ENCODE results near the gene CHKB.
"Not testable (repeated sequence)": the region's sequence is repeated elsewhere in the genome, so short reads cannot be mapped to it uniquely, and the experiment has no call there.

Gene CHKB

DNA sequence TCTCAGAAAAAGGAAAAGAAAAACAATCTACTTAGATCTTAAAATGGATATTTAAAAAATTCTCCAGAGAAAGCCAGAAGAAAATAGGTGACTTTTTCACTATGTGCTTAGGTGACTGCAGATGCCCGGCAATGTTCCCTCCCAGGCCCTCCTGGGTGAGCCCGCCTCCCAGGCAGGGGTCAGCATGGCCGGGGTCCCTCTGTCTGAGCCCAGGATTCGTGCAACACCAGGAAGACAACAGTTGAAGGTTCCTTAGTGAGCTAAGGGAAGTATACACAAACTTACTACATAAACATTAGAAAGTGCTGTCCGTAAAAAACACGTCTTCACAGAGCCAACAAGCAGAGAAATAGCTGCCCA lies 29.5 kb upstream of the CHKB start:
- no peak for DNase-seq

GRCh38 chr22:50611341-50612060 lies 28.9 kb upstream of the CHKB start:
- DNase-seq, result no peak

DNA sequence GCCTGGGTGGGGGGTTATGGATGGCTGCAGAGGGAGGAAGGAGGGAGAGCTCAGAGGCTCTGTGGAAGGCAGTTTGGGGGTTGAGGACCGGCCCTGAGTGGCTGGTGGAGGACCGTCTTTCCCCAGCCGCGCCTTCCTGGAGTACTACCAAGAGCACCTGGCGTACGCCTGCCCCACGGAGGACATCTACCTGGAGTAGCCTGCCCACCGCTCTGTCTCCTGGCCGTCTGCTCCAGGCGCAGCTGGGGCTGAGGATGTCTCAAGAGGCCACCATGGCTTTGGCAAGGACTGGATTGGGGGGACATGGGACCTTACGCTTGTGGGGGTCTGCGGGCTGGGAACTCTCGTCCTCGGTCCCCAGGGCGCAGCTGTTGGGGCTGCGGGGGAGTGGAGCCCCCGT lies 27.9 kb upstream of the CHKB start:
- DNase-seq, result no peak

DNA sequence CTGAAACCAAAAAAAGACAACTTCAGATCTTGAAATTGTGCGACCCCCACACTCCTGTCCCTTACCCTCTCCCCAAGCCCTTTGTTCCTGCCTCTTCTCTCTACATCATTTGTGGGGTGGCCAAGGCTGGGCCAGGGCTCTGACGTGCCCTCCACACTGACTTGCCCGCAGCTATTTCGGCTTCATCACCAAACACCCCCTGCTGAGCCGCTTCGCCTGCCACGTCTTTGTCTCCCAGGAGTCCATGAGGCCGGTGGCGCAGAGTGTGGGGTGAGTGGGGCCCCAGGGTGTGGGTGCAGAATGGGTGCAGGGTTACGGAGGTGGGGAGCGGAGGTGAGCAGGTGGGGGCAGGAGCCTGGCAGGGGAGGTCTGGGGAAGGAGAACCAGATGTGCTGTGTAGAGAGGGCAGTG lies 27.4 kb upstream of the CHKB start:
- DNase-seq, result no peak

DNA sequence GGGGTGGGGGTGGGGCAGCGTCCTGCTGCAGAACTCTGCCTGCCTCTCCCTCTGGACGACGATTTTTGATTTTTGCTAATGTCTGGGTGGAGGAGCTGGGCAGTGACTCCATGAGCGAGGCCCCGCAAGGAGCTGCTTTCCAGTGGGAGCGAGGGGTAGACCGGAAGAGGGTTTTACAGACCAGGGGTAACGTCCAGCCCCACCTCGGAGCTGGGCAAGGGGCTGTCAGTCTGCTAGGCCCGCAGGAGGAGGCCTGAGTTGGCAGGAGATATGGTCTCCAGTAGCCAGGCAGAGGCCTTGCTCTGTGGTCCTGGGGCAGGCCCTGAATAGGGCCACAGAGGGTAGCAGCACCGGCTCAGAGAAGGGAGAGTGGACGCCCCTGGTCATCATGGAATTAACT lies 26.9 kb upstream of the CHKB start:
- DNase-seq, result no peak

- no peak for DNase-seq
Measured at GRCh38 chr22:50608996-50609395, 26.3 kb upstream of the CHKB start.

GRCh38 chr22:50608058-50608840 lies 25.6 kb upstream of the CHKB start:
- not testable (repeated sequence) for DNase-seq

DNA sequence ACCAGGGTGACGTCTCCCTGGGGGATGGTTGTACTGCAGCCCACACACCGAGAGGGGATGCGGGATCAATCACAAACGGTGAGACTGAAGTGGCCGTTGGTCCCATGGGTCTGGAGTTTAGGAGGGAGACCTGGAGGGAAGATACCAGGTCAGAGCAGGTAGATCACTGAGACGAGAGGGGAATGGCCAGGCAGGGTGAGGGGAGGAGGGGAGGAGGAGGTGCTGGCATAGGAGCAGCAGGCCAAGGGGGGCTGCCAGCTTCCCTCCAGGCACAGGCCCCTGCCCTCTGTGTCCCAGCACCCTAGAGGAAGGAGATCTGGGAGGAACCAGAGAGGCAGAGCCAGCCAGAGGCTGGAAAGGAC lies 25.0 kb upstream of the CHKB start:
- no peak for DNase-seq

DNA sequence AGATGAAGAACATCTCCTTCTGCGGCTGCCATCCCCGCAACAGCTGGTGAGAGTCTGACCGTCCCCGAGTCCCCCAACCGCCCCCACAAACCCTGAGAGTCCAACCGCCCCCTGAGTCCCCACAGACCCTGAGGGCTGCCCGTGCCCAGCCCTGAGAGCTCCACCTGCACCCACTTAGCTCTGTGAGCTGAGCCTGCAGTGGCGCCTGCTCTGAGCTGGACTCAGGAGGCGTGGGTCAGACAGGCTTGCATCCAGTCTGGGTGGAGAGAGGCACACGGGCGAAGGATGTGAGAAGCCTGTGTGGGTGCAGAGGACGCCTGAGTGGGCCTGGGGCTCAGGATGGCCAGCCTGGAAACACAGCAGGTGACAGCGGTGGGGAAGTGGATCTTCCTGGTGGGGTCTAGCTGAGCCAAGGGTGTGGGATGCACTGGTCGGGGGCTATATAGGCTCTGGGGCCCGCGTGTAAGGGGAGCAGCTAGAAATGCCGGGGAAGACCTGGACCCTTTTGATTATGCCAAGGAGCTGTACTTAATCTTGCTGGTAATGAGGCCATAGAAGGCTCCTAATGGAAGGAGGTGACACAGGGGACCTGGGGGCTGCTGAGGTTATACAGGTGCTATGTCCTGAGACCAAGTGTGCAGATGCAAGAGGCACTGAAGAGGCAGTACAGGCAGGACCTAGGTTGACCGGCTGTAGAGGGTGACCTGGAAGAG lies 24.5 kb upstream of the CHKB start:
- no peak for DNase-seq

DNA sequence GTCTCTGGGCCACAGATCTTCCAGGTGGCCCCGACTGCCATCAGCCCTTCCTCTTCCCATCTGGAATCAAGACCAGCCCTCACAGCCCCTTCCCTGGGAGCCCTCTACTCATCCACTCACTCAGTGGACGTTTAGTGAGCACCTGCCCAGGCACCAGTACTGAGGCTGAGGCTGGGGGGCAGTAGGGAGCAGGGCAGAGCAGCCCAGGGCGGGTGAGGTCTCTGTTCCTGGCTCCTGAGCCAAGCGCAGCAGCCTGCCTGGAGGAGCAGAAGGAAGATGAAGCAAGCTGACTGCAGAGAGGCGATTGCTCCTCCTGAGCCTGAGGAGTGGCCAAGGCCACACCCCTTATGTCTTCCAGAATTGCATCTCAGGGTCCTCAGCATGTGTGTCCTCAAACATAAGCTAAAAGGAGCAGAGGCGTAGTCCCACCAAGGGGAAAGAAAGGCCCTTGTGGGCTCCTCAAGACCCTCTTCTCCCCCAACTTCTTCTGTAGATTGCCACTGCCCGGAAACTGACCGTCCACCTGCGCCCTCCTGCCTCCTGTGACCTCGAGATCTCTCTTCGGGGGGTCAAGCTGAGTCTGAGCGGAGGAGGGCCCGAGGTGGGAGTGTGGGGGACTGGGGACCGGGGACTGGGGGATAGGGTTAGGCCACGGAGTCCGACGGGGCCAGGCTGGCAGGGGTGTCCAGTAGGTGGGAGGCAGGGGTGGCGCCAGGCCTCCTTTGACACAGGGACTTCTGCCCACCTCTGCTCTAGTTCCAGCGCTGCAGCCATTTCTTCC lies 23.7 kb upstream of the CHKB start:
- no peak for DNase-seq

DNA sequence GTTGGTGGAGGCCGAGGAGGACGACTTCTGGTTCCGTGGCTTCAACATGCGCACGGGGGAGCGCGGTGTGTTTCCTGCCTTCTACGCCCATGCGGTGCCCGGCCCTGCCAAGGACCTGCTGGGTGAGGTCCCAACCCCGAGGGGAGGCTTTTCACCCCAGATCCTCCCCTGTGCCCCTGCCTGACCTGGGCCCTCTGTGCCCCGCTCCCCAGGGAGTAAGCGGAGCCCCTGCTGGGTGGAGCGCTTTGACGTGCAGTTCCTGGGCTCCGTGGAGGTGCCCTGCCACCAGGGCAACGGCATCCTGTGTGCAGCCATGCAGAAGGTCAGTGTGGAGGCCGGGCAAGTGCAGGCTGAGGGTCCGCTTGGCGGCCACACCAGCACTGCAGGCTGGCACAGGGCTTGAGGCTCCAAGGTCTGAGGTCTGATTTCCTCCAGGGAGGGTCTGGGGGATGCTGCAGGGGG lies 23.0 kb upstream of the CHKB start:
- no peak for DNase-seq

- DNase-seq, result no peak
Measured at GRCh38 chr22:50605002-50605612, 22.5 kb upstream of the CHKB start.

- no peak for DNase-seq
Measured at GRCh38 chr22:50604256-50605001, 21.8 kb upstream of the CHKB start.

DNA sequence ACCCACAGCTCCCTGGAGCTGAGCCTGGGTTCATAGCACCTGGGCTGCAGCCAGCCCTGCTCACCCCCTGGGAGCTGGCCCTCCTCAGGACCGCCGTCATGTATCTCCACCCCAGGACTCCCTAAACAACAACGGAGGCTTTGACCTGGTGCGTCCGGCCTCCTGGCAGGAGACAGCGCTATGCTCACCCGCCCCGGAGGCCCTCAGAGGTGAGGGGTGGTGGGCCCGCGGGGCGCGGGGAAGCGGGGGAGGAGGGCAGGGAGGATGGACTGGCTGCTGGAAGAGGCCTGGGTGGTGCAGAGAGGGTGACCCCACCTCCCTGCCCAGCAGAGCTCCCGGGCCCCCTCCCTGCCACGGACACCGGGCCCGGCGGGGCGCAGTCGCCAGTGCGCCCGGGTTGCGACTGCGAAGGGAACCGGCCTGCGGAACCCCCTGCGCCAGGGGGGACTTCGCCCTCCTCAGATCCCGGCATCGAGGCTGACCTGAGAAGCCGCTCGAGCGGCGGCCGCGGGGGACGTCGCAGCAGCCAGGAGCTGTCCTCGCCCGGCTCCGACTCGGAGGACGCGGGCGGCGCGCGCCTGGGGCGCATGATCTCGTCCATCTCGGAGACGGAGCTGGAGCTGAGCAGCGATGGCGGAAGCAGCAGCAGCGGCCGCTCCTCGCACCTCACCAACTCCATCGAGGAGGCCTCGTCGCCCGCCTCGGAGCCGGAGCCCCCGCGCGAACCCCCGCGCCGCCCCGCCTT lies 21.0 kb upstream of the CHKB start:
- DNase-seq, result no peak

DNA sequence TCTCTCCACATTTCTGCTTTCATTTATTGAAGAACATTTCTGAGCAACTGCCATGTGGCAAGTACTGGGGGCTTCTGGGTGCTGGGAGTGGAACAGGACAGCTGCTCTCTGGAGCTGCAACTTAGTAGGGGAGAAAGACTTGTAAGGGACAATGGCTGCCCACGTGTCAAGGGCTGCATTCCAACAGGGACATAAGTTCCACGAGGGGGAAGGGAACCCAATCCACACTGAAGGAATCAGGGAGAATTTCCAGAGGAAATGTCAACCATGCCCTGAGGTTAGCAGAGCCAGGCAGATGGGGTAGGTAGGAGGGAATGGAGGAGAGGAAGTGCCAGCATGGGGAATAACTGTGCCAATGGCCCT lies 19.7 kb upstream of the CHKB start:
- no peak for DNase-seq

- DNase-seq, result no peak
Measured at GRCh38 chr22:50601669-50602337, 19.2 kb upstream of the CHKB start.

DNA sequence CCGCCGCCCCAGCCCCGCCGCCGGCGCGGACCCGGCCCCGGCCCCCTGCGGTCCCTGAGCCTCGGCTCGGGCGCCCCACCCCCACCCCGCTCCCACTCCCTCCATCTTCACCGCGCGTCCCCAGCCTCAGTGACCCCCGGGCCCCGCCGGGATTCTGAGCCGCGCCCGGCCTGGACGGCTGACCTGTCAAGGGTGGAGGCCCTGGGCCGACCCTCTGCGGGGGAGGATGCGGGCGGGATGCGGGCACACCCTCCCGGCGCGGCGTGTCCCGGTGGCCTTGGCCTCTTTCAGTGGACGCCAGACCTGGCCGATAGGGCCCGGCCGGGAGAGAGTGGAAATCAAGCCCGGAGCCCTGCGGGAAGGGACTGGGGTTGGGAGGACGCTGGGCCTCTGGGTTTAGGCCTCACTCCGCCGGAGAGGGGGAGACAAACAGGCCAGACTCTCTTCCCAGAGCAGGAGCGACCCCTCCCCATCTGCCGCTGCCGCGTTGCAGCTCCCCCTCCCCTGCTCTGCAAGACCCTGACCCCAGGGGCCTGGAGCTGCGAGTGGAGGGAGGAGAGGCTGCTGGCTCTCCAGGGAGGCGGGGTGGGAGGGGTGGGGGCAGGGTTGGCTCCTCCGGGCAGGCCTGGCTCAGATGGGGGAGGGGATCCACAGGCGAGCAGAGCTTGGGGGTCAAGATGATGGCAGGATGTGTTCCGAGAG lies 18.5 kb upstream of the CHKB start:
- no peak for DNase-seq

DNA sequence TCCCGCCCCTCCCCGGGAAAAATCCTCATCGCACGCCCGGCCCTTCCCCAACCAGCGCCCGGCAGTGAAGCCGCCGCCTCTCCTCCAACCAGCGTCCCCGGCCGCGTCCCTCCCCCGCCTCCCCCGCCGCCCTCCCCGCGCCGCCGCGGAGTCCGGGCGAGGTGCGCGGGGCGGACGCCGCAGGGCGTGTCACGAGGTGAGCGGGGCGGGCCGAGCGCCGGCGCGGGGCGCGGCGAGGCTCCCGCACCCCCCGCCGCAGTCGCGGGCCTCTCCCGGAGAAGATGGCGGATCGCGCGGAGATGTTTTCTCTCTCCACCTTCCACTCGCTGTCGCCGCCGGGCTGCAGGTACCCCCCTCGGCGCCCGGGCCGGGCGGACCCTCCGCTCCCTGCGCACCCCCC lies 17.9 kb upstream of the CHKB start, which contains the start of gene MAPK8IP2:
TSS of gene MAPK8IP2 (plus strand) at position 256 of the 400 bp plus-strand sequence. CDS start at position 282, 26 bp downstream.
- DNase-seq, result no peak

DNA sequence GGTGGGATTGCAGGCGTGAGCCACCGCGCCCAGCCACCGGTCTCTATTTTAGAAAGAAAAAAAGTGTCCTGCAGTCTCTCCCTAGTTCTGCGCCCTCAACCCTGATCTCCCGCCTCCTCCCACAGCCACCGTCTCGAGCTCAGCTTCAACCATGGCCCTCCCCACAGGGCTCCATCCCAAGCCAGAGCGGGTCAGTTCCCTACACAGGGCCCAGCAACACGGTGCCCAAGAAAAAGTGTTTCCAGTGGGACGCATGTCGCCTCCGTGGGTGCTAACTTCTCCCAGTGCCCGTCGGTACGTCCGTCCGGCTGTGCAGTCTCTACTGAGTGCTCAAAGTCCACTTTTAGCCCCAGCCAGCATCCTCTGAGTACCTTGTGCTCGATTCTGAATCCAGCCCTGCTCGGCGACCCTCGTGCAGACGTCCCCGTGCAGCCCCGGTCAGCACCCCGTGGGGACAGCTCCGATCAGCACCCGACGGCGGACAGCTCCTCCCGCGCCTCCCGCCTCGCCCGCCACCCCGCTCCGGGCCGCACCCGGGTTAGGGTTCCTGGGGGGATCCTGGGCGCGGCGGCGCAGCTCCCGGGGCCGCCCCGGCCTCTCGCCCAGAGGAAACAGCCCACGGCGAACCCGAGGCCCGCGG lies 17.3 kb upstream of the CHKB start:
- DNase-seq, result no peak

Measured in NCI-H1092 treated with DMSO at 0.1 percent for 48 hours (cell line).